ENCODE measurements around the gene UNC13B. TPM values are rescaled to one million over a fixed set of nuclear protein-coding genes. Genes with fewer than 3 reads are reported as not detected.

The UNC13B gene
- total and polyA plus RNA-seq, 9 of the 15 experiments (the other 6 are each of a cell fraction or from before 2014, with no cell fraction given), result 2.4 to 11.5 (median 8.6) TPM

DNA sequence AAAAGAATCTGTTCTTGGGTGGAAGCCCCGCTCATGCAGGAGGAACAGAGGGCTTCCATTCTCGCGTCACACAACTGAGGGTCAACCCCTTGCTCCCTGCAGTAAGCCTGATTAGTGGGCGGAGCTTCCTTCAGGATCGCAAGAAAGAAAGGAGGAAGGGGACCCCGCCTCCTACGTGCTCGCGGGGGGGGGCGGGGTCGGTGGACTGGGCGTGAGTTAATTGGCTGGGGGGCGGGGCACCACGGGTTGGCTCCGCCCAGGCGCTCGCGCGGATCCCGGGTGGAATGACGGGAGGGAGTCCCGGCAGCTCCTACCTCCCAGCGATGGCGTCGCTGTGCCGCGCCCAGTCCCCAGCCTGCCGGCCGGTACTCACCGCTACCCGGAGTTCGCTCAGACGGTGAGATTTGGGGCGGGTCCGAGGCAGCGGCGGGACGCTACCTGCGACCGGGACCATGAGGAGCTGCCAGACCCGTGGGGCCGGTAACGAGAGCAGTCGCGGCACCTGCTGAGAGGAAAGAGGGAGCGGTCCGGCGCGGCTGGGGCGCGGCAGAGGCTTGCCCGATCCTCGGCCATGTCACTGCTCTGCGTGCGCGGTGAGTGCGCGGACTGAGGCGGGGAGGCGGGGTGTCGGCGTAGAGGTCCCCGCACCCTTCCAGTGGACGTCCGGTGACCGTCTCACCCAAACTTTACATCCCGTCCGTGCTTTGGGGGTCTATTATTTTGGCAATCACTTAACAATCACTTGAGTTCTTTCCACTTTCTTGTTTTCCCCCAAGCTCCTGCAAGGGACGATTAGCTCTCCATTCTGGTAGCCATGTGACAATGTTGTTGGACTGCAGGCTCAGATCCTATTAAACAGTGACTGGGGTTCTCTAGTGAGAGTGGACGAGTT, at the start of gene UNC13B (continued):
- TF ChIP-seq, protein P1, sequence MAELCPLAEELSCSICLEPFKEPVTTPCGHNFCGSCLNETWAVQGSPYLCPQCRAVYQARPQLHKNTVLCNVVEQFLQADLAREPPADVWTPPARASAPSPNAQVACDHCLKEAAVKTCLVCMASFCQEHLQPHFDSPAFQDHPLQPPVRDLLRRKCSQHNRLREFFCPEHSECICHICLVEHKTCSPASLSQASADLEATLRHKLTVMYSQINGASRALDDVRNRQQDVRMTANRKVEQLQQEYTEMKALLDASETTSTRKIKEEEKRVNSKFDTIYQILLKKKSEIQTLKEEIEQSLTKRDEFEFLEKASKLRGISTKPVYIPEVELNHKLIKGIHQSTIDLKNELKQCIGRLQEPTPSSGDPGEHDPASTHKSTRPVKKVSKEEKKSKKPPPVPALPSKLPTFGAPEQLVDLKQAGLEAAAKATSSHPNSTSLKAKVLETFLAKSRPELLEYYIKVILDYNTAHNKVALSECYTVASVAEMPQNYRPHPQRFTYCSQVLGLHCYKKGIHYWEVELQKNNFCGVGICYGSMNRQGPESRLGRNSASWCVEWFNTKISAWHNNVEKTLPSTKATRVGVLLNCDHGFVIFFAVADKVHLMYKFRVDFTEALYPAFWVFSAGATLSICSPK (IDR thresholded peaks at IDR 0.05; ENCODE audit: borderline replicate concordance), result no peak
- TF ChIP-seq, protein P2, sequence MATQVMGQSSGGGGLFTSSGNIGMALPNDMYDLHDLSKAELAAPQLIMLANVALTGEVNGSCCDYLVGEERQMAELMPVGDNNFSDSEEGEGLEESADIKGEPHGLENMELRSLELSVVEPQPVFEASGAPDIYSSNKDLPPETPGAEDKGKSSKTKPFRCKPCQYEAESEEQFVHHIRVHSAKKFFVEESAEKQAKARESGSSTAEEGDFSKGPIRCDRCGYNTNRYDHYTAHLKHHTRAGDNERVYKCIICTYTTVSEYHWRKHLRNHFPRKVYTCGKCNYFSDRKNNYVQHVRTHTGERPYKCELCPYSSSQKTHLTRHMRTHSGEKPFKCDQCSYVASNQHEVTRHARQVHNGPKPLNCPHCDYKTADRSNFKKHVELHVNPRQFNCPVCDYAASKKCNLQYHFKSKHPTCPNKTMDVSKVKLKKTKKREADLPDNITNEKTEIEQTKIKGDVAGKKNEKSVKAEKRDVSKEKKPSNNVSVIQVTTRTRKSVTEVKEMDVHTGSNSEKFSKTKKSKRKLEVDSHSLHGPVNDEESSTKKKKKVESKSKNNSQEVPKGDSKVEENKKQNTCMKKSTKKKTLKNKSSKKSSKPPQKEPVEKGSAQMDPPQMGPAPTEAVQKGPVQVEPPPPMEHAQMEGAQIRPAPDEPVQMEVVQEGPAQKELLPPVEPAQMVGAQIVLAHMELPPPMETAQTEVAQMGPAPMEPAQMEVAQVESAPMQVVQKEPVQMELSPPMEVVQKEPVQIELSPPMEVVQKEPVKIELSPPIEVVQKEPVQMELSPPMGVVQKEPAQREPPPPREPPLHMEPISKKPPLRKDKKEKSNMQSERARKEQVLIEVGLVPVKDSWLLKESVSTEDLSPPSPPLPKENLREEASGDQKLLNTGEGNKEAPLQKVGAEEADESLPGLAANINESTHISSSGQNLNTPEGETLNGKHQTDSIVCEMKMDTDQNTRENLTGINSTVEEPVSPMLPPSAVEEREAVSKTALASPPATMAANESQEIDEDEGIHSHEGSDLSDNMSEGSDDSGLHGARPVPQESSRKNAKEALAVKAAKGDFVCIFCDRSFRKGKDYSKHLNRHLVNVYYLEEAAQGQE (IDR thresholded peaks at IDR 0.05; ENCODE audit: borderline replicate concordance), result no peak
- TF ChIP-seq, protein P2 (CRISPR knock-in tag; IDR thresholded peaks at IDR 0.05; ENCODE audit: low read depth), result no peak; the same call in 1 of the 2 replicates
- TF ChIP-seq EZH2 (IDR thresholded peaks at IDR 0.05; ENCODE audit: borderline replicate concordance, low read depth, low read length) (no peak), WHSC1 (IDR thresholded peaks at IDR 0.05; ENCODE audit: low read length) (no peak), GTF2E2 (tag; IDR thresholded peaks at IDR 0.05) (no peak), HCFC1 (IDR thresholded peaks at IDR 0.05; ENCODE audit: low read depth, low read length) (no peak), EGR1 (conservative IDR thresholded peaks at IDR 0.05) (0 out of 2 replicates have a peak, but pooled peaks have one; percentile 19), ZNF445 (CRISPR knock-in tag; IDR thresholded peaks at IDR 0.05; ENCODE audit: low read depth) (no peak), ZNF316 (IDR thresholded peaks at IDR 0.05) (peak; percentile 25; the same call in 1 of the 2 replicates), ZNF311 (CRISPR knock-in tag; IDR thresholded peaks at IDR 0.05) (no peak)
- TF ChIP-seq, protein P3, sequence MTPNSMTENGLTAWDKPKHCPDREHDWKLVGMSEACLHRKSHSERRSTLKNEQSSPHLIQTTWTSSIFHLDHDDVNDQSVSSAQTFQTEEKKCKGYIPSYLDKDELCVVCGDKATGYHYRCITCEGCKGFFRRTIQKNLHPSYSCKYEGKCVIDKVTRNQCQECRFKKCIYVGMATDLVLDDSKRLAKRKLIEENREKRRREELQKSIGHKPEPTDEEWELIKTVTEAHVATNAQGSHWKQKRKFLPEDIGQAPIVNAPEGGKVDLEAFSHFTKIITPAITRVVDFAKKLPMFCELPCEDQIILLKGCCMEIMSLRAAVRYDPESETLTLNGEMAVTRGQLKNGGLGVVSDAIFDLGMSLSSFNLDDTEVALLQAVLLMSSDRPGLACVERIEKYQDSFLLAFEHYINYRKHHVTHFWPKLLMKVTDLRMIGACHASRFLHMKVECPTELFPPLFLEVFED (CRISPR knock-in tag; conservative IDR thresholded peaks at IDR 0.05), result no peak
- TF ChIP-seq, protein P4, sequence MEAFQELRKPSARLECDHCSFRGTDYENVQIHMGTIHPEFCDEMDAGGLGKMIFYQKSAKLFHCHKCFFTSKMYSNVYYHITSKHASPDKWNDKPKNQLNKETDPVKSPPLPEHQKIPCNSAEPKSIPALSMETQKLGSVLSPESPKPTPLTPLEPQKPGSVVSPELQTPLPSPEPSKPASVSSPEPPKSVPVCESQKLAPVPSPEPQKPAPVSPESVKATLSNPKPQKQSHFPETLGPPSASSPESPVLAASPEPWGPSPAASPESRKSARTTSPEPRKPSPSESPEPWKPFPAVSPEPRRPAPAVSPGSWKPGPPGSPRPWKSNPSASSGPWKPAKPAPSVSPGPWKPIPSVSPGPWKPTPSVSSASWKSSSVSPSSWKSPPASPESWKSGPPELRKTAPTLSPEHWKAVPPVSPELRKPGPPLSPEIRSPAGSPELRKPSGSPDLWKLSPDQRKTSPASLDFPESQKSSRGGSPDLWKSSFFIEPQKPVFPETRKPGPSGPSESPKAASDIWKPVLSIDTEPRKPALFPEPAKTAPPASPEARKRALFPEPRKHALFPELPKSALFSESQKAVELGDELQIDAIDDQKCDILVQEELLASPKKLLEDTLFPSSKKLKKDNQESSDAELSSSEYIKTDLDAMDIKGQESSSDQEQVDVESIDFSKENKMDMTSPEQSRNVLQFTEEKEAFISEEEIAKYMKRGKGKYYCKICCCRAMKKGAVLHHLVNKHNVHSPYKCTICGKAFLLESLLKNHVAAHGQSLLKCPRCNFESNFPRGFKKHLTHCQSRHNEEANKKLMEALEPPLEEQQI (IDR thresholded peaks at IDR 0.05), result no peak; the same call in 1 of the 2 replicates
